Liver (tissue), 3 donors: ENCODE measurements around the gene SESN1.

Source experiments
- CTCF ChIP-seq: fragments of 150-350 bp; IDR thresholded peaks from 2 replicates; pipeline ENCODE4 v1.5.1; 2017; ENCODE audit warnings: improper control_type of control experiment, low read depth, low read length; ENCODE audit not compliant: missing input control
- GABPA ChIP-seq, 2 donors: IDR thresholded peaks in 1 of 2; conservative IDR thresholded peaks in 1 of 2; 2 replicates each; pipeline ENCODE4 v1.6.1; 2016; ENCODE audit warnings: antibody characterized with exemption in 2 of 2, mild to moderate bottlenecking in 1 of 2, moderate library complexity in 1 of 2
- donor health status: healthy.
- donor health status: healthy.

GRCh38 chr6:109006818-109007217, 87.8 kb downstream of the SESN1 start:
- TF ChIP-seq CTCF (no peak), GABPA (IDR thresholded peaks at IDR 0.05 in 1 of 2, conservative IDR thresholded peaks at IDR 0.05 in 1 of 2) (no peak)
